Sigmoid colon (tissue), 7 donors: ENCODE results near the gene SLC23A3. TPM values are rescaled to one million over a fixed set of nuclear protein-coding genes. Genes with fewer than 3 reads are reported as not detected.

Source experiments
- DNase-seq: peaks from one replicate; pipeline ENCODE4 v3.0.0-alpha.2; 2019
- H3K27ac ChIP-seq, 4 donors: fragments of 200-600 bp; sonication (generic); one replicate each; pipeline ENCODE4 v1.5.1; 2016 to 2019; ENCODE audit warnings: mild to moderate bottlenecking in 1 of 4
- H3K27me3 ChIP-seq, 3 donors: fragments of 200-600 bp; sonication (generic); one replicate each; pipeline ENCODE4 v1.5.1; 2019; ENCODE audit warnings: mild to moderate bottlenecking in 1 of 3
- H3K36me3 ChIP-seq, 4 donors: fragments of 200-600 bp; sonication (generic); one replicate each; pipeline ENCODE4 v1.5.1; 2016 to 2019
- H3K4me1 ChIP-seq, 4 donors: fragments of 200-600 bp; sonication (generic); one replicate each; pipeline ENCODE4 v1.5.1; 2017 to 2019
- H3K4me3 ChIP-seq, 4 donors: fragments of 200-600 bp; sonication (generic); one replicate each; pipeline ENCODE4 v1.5.1; 2017 to 2019; ENCODE audit warnings: mild to moderate bottlenecking in 2 of 4, moderate library complexity in 1 of 4
- H3K9me3 ChIP-seq, 4 donors: fragments of 200-600 bp in 3 of 4; sonication (generic) in 3 of 4; one replicate each; pipeline versions ENCODE4 v1.5.1 to v1.6.1; 2013 to 2019
- EP300 ChIP-seq, 4 donors: sonication (generic); formaldehyde crosslinking; IDR thresholded peaks; one replicate each; pipeline ENCODE4 v1.6.1; 2017; ENCODE audit warnings: antibody characterized with exemption in 4 of 4
- POLR2A ChIP-seq, 2 donors: fragments of 450-650 bp; IDR thresholded peaks; one replicate each; pipeline ENCODE4 v1.6.1; 2016; ENCODE audit warnings: antibody characterized with exemption in 2 of 2, mild to moderate bottlenecking in 2 of 2, moderate library complexity in 2 of 2
- POLR2AphosphoS5 ChIP-seq, 4 donors: sonication (generic); formaldehyde crosslinking; IDR thresholded peaks; one replicate each; pipeline ENCODE4 v1.6.1; 2017; ENCODE audit warnings: antibody characterized with exemption in 4 of 4
- WGBS, 2 donors: extraction: QIAGEN DNeasy Blood & Tissue Kit; methylation state at CpG; one replicate each; pipeline ENCODE4 v1.1.7; 2013; 5-methylcytosine and 5-hydroxymethylcytosine counted together
- intact Hi-C: fragments of 100-400 bp; cut with DNase I; formaldehyde crosslinking; loops from one replicate; pipeline ENCODE4 v1.15.1; 2023
- polyA plus RNA-seq, 3 donors: library from polyadenylated mRNA; stranded (reverse); fragments of 200-250 nt; gene quantifications; one replicate each; pipeline ENCODE4 v1.2.3, GENCODE V29; 2013
- total RNA-seq, 4 donors: library from RNA; depleted of rRNA; stranded (reverse); fragments of >200 nt; gene quantifications; one replicate each; pipeline ENCODE4 v1.1.0, GENCODE V29; 2016
- TF ChIP-seq, protein P1 (sequence below), 4 experiments: fragments of 450-650 bp in 3 of 4; fragments of 200-600 bp in 1 of 4; IDR thresholded peaks; one replicate each; pipeline ENCODE4 v1.5.1; 2016 to 2019; ENCODE audit warnings: antibody characterized with exemption in 4 of 4, mild to moderate bottlenecking in 3 of 4, moderate library complexity in 2 of 4
- donor health status: healthy with polysubstance abuse.
- donor health status: Bipolar disorder and iron deficiency.
- donor health status: healthy.

SLC23A3 gene
- total and polyA plus RNA-seq, 7 donors: 0.14 to 6.5 (median 0.99) TPM

DNA sequence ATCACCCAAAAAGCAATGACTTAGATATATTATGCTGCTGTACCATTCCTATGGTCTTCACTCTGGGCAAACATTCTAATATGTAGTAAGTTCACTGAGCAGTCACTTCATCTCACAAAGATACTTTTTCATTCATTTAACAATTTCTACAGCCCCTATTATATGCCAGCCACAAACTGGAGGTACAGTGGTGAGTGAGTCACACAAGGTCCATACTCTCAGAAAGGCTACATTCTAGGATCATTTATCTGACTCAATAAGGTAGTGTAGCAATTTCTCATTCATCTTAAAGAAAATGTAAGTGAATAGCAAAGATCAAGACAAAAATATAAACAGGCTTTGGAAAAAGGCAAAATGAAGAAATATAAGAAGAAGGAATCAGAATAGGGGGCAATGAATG, 49.7 kb downstream of the SLC23A3 start:
- no peak overlapping the region for H3K27ac ChIP-seq
- no peak overlapping the region for H3K4me3 ChIP-seq
- no peaks in the 10 kb centered on the region for H3K27me3 ChIP-seq
- intact Hi-C loops: no loop called here
- H3K4me1 ChIP-seq: no peaks in the 10 kb centered on the region
- TF ChIP-seq POLR2A (IDR thresholded peaks at IDR 0.05) (no peak), EP300 (IDR thresholded peaks at IDR 0.05) (no peak), POLR2AphosphoS5 (IDR thresholded peaks at IDR 0.05) (no peak)
- TF ChIP-seq, protein P1, sequence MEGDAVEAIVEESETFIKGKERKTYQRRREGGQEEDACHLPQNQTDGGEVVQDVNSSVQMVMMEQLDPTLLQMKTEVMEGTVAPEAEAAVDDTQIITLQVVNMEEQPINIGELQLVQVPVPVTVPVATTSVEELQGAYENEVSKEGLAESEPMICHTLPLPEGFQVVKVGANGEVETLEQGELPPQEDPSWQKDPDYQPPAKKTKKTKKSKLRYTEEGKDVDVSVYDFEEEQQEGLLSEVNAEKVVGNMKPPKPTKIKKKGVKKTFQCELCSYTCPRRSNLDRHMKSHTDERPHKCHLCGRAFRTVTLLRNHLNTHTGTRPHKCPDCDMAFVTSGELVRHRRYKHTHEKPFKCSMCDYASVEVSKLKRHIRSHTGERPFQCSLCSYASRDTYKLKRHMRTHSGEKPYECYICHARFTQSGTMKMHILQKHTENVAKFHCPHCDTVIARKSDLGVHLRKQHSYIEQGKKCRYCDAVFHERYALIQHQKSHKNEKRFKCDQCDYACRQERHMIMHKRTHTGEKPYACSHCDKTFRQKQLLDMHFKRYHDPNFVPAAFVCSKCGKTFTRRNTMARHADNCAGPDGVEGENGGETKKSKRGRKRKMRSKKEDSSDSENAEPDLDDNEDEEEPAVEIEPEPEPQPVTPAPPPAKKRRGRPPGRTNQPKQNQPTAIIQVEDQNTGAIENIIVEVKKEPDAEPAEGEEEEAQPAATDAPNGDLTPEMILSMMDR (IDR thresholded peaks at IDR 0.05): no peak
- H3K36me3 ChIP-seq: no peaks in the 10 kb centered on the region
- no peaks in the 10 kb centered on the region for H3K9me3 ChIP-seq
- DNase-seq: no peak

DNA sequence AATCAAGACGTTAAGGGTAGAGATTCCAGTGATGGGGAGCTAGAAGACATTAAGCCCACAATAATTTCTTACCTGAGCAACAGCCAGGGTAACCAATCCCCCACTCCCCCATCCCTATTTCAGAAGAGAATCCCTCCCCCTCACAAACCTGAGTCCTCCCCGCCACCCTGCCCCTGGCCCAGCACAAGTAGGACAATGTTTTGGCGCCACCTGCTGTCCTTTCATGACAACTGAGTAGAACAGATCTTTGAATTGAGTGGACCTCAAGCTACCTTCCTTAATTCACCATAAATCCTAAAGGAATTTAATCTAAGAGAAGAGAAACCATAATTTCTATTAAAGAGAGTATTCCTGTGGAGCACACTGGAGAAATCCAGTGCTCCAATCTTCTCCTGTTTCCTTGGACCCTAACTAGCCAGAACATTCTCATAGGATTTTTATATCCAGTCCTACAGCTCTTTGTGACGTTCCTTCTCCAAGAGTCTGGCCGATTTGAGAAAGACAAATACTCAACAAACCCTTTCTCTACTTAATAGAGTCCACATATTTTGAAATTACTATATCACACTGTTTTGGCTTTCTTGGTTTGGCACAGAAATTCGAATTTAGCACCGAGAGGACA, 50.3 kb downstream of the SLC23A3 start:
- WGBS, 2 donors: 48 to 63% methylated on average over 7 of the region's 7 CpGs
- Histone ChIP-seq H3K27ac (no peak overlapping the region), H3K36me3 (no peaks in the 10 kb centered on the region), H3K27me3 (no peaks in the 10 kb centered on the region), H3K4me1 (no peaks in the 10 kb centered on the region), H3K4me3 (no peak overlapping the region), H3K9me3 (no peaks in the 10 kb centered on the region)
- DNase-seq: no peak
- TF ChIP-seq, protein P1 (IDR thresholded peaks at IDR 0.05): peak in 3 of 4 experiments; percentile 47 to 66 (median 52)
- no peak for TF ChIP-seq POLR2A (IDR thresholded peaks at IDR 0.05)
- intact Hi-C loops: loop anchor here (1.0 kb wide), 1 partner anchor 61 kb away; no protein-coding TSS in a partner anchor

DNA sequence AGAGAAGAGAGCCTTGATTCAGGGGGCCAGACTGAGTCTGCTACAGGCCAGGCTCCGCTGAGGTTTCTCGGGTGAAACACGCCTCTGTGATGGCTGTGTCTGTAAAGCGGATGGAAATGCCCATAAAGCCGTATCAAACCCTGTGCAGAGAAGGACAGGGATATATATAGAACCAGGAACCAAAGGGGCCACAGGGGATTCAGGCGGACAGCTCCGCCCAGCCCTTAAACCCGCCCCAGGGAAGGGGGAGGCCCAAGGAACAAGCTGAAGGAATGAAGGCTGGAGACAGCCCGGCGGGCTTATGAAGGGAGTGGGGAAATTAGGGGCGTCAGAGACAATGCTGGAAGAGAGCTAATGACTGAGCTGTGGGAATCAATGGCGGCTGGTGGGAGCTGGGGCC, 51.3 kb downstream of the SLC23A3 start:
- Histone ChIP-seq H3K27ac (no peak overlapping the region), H3K4me1 (no peaks in the 10 kb centered on the region), H3K36me3 (no peaks in the 10 kb centered on the region), H3K9me3 (no peaks in the 10 kb centered on the region), H3K4me3 (no peak overlapping the region), H3K27me3 (no peaks in the 10 kb centered on the region)
- WGBS, 2 donors: 23 to 64% methylated on average over 12 of the region's 12 CpGs
- intact Hi-C loops: no loop called here
- TF ChIP-seq POLR2A (IDR thresholded peaks at IDR 0.05) (no peak), POLR2AphosphoS5 (IDR thresholded peaks at IDR 0.05) (no peak), EP300 (IDR thresholded peaks at IDR 0.05) (no peak)
- TF ChIP-seq, protein P1 (IDR thresholded peaks at IDR 0.05): no peak
- no peak for DNase-seq

DNA sequence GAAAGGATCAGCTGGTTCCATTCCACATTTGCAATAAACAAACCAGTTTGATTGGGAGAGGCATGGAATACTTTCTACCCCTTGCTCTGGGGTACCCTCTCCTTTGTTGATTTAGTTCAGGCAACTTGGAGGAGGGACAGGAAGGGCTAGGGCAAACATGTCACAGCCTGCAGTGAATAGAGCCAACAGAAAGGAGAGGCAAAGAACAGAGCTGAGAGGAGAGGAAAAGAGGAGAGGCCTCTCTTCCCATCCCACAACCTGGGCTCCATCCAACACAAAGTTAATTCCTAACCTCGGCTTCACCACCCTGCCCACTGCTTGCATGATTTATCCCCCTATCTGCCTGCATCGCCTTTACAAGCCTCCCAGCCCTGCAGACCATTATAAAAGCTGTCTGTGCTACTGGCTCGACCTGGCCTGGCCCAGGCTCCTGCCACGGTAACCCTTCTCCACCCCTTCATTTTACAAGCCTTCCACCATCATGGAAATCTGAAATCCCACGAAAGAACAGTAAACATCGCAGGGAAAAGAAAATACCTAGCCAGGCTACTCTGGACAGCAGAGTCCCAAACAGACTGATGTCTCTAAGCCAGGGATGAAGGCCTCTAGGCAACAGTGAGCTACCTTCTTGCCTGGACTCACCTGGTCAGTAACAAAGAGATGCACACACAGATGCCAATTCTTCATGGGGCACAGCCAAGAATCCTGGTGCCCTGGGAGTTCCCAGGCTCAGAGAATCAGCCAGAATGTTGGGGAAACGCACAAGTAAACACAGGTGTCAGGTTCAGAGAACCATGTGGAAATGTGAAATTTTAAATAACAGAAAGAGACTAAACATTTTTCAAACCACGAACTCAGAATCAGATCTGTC, 52.8 kb downstream of the SLC23A3 start:
- no peak for DNase-seq
- Histone ChIP-seq H3K27ac (no peak overlapping the region), H3K4me1 (no peaks in the 10 kb centered on the region), H3K27me3 (no peaks in the 10 kb centered on the region), H3K9me3 (no peaks in the 10 kb centered on the region), H3K36me3 (no peaks in the 10 kb centered on the region), H3K4me3 (no peak overlapping the region)
- TF ChIP-seq, protein P1 (IDR thresholded peaks at IDR 0.05): no peak
- no peak for TF ChIP-seq POLR2AphosphoS5 (IDR thresholded peaks at IDR 0.05)
- TF ChIP-seq EP300 (IDR thresholded peaks at IDR 0.05): no peak
- no peak for TF ChIP-seq POLR2A (IDR thresholded peaks at IDR 0.05)
- intact Hi-C loops: no loop called here
- WGBS, 2 donors: 15 to 64% methylated on average over 8 of the region's 8 CpGs
